ENCODE measurements around the gene TARBP1. TPM values are rescaled to one million over a fixed set of nuclear protein-coding genes. Genes with fewer than 3 reads are reported as not detected.

Gene TARBP1
- total and polyA plus RNA-seq, 2 of the 8 experiments (the other 6 are each of a cell fraction or from before 2014, with no cell fraction given): 21.9 to 32.3 TPM

DNA sequence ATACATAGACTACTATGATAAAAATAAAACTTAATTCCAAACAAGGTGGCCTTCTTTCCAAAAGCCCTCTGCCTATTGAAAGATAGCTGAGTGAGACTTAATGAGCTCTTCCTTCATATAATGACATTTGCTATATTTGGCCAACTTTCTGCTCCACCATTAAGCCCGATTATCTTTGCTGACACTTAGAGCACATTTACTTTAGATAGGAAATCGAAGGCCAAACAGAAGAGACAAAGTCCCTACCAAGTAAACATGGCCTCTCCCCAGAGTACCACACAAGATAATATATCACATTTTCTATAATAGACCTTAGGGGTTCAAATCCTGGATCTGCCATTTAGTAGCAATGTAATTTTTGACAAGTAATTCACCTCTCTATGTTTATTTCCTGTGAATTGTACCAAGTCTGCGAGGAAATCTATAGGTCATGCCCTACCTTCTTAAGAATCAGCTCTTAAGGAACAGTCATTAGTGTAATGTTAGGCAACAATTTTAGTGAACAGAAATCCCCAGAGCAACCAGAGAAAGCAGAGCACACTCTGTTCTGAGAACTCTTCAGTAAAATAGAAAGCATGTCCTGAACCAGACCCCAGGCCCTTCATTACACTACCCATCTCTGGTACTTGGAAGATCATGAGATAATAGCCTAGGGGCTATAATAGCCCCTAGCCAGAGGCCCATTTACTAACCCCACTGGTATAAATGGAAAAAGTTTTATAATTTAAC is 123.0 kb downstream of the TARBP1 start:
- no peak overlapping the region for H4K91ac ChIP-seq (replicated peaks; ENCODE audit: insufficient read length, low read length)
- H3K14ac ChIP-seq (ENCODE audit: insufficient read length): no peak overlapping the region
- H2BK20ac ChIP-seq (ENCODE audit: low read length): no peak overlapping the region
- H3K36me3 ChIP-seq (ENCODE audit: control insufficient read depth in 2 of 4, insufficient read depth in 4 of 4, low read length in 3 of 4): no peaks in the 10 kb centered on the region
- H3K9ac ChIP-seq (replicated peaks in 1 of 4; ENCODE audit: extremely low read depth in 1 of 4, low read depth in 3 of 4, low read length in 3 of 4): no peak overlapping the region
- H3K27ac ChIP-seq (ENCODE audit: low read depth, low read length): no peak overlapping the region
- H2BK120ac ChIP-seq (replicated peaks; ENCODE audit: low read depth, low read length): no peak overlapping the region
- H4K8ac ChIP-seq (ENCODE audit: extremely low read depth, insufficient read depth, low read length): no peak overlapping the region
- no peak for FAIRE-seq
- H2AFZ ChIP-seq (ENCODE audit: low read length): no peak overlapping the region
- no peak overlapping the region for H2BK5ac ChIP-seq (ENCODE audit: low read depth, low read length)
- H3K79me1 ChIP-seq (ENCODE audit: low read depth, low read length): no peaks in the 10 kb centered on the region
- H2BK12ac ChIP-seq (ENCODE audit: low read depth, low read length): no peak overlapping the region
- no peak overlapping the region for H3K18ac ChIP-seq (ENCODE audit: extremely low read depth, low read length)
- no peak overlapping the region for H4K5ac ChIP-seq (ENCODE audit: insufficient read length, low read depth, low read length)
- H3K79me2 ChIP-seq (ENCODE audit: control insufficient read depth in 1 of 2, insufficient read depth in 2 of 2, low read length in 2 of 2): no peaks in the 10 kb centered on the region
- no peak overlapping the region for H3K4ac ChIP-seq (replicated peaks; ENCODE audit: insufficient read length, low read depth, low read length)
- H3K4me3 ChIP-seq (ENCODE audit: extremely low read depth in 1 of 4, insufficient read depth in 2 of 4, low read depth in 3 of 4, low read length in 4 of 4): no peak overlapping the region
- no peaks in the 10 kb centered on the region for H3K27me3 ChIP-seq (replicated peaks in 1 of 4; ENCODE audit: control insufficient read depth in 3 of 4, extremely low read depth in 1 of 4, insufficient read depth in 3 of 4, low read length in 3 of 4)
- H3K56ac ChIP-seq (replicated peaks; ENCODE audit: insufficient read length, low read depth, low read length): no peak overlapping the region
- H3K9me3 ChIP-seq (ENCODE audit: insufficient read depth in 2 of 2, low read depth in 1 of 2, low read length in 1 of 2): no peaks in the 10 kb centered on the region
- H3K4me2 ChIP-seq (ENCODE audit: insufficient read depth in 1 of 2, low read depth in 2 of 2, low read length in 2 of 2): no peak overlapping the region
- CTCF ChIA-PET (ENCODE audit: partially characterized antibody): interaction anchor here (0.6 kb wide), 1 partner anchor 178 kb away, joined by 3 read pairs; no protein-coding TSS in a partner anchor
- peaks cover 0 to 3% (median 0%) of the 10 kb centered on the region in 4 experiments; a peak in 1 of 7 replicates for H3K4me1 ChIP-seq (replicated peaks in 1 of 4; ENCODE audit: control insufficient read depth in 3 of 4, insufficient read depth in 4 of 4, low read length in 3 of 4)
- no peak for DNase-seq (ENCODE audit: low read depth in 1 of 2, low spot score in 2 of 2)
- H4K20me1 ChIP-seq (replicated peaks in 1 of 2; ENCODE audit: control insufficient read depth in 1 of 2, insufficient read depth in 2 of 2, low read length in 2 of 2): no peaks in the 10 kb centered on the region
- H3K23ac ChIP-seq (ENCODE audit: insufficient read length): no peak overlapping the region
- POLR2A ChIA-PET (ENCODE audit: partially characterized antibody): no interaction called here
- no peak overlapping the region for H2BK15ac ChIP-seq (ENCODE audit: low read length)
- no peaks in the 10 kb centered on the region for H3K23me2 ChIP-seq (ENCODE audit: low read depth, low read length)
- no peak overlapping the region for H2AK5ac ChIP-seq (ENCODE audit: low read depth, low read length)
- 89% methylated on average over 3 of the region's 3 CpGs; no CpG with 5 or more reads in 1 of the 2 experiments for WGBS, 2 experiments (ENCODE audit: extremely low coverage in 1 of 2, insufficient coverage in 1 of 2, insufficient read length in 1 of 2, insufficient replicate concordance in 2 of 2, low coverage in 1 of 2, low lambda C conversion rate in 2 of 2, missing lambda C conversion rate in 1 of 2)
- TF ChIP-seq, protein P1, sequence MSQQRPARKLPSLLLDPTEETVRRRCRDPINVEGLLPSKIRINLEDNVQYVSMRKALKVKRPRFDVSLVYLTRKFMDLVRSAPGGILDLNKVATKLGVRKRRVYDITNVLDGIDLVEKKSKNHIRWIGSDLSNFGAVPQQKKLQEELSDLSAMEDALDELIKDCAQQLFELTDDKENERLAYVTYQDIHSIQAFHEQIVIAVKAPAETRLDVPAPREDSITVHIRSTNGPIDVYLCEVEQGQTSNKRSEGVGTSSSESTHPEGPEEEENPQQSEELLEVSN (IDR thresholded peaks at IDR 0.05): no peak
- no peak for TF ChIP-seq CHD1 (IDR thresholded peaks at IDR 0.05; ENCODE audit: low read depth, low read length)
- TF ChIP-seq RAD21 (IDR thresholded peaks at IDR 0.05 in 1 of 2, conservative IDR thresholded peaks at IDR 0.05 in 1 of 2; ENCODE audit: low read depth in 2 of 2, low read length in 2 of 2): no peak
- TF ChIP-seq BCL11A (IDR thresholded peaks at IDR 0.05; ENCODE audit: low read depth in 2 of 2, low read length in 2 of 2): no peak
- no peak for TF ChIP-seq SRF (IDR thresholded peaks at IDR 0.05; ENCODE audit: low read depth, low read length)
- no peak for TF ChIP-seq JUND (IDR thresholded peaks at IDR 0.05; ENCODE audit: low read length)
- no peak for TF ChIP-seq MAFK (IDR thresholded peaks at IDR 0.05; ENCODE audit: low read depth, low read length)
- TF ChIP-seq JUN (IDR thresholded peaks at IDR 0.05; ENCODE audit: low read depth, low read length): no peak
- TF ChIP-seq CREB1 (IDR thresholded peaks at IDR 0.05): no peak
- no peak for TF ChIP-seq KDM1A (IDR thresholded peaks at IDR 0.05; ENCODE audit: borderline replicate concordance, low read length)
- no peak for TF ChIP-seq SIX5 (IDR thresholded peaks at IDR 0.05; ENCODE audit: low read depth, low read length)
- TF ChIP-seq SIN3A (conservative IDR thresholded peaks at IDR 0.05 in 1 of 2, IDR thresholded peaks at IDR 0.05 in 1 of 2; ENCODE audit: low read depth in 1 of 2, low read length in 2 of 2): no peak
- TF ChIP-seq ASH2L (IDR thresholded peaks at IDR 0.05; ENCODE audit: low read length): no peak
